ELR (cell line): ENCODE measurements around the gene CIPC.

Experiments used
- DNase-seq: peaks from one replicate; pipeline ENCODE4 v3.0.0-alpha.2; 2015; ENCODE audit warnings: low read depth

CIPC gene

DNA sequence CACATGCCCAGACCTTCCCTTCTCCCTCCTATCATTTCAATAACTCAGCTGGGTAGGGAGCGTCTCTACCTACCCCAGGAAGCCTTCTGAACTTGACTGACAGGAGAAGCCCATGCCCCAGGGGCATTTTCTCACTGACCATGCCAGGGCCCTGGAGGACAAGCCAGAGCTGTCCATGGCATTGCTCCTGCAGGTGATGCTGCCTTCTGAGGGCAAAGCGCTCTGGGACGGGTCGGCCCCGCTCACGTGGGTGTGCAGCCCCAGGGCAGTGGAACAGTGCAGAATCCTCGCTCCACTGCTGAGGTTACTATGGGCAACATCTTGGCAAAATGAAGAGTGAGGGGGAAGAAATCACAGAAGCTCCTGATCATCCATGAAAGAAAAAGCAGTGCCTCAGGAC lies 28.5 kb upstream of the CIPC start:
- DNase-seq, result no peak

GRCh38 chr14:77071938-77072388 lies 26.1 kb upstream of the CIPC start:
- peak; percentile 65 for DNase-seq

- DNase-seq, result no peak
Observed at GRCh38 chr14:77074969-77075368, 23.1 kb upstream of the CIPC start.

GRCh38 chr14:77076113-77076631 lies 21.9 kb upstream of the CIPC start:
- no peak for DNase-seq

- DNase-seq, result no peak
Observed at GRCh38 chr14:77077040-77077439, 21.0 kb upstream of the CIPC start.

- DNase-seq, result no peak
Observed at GRCh38 chr14:77082356-77082755, 15.7 kb upstream of the CIPC start.

- no peak for DNase-seq
Observed at GRCh38 chr14:77083082-77083481, 15.0 kb upstream of the CIPC start.

- no peak for DNase-seq
Observed at GRCh38 chr14:77084985-77085384, 13.1 kb upstream of the CIPC start.

GRCh38 chr14:77085538-77085937 lies 12.5 kb upstream of the CIPC start:
- no peak for DNase-seq

DNA sequence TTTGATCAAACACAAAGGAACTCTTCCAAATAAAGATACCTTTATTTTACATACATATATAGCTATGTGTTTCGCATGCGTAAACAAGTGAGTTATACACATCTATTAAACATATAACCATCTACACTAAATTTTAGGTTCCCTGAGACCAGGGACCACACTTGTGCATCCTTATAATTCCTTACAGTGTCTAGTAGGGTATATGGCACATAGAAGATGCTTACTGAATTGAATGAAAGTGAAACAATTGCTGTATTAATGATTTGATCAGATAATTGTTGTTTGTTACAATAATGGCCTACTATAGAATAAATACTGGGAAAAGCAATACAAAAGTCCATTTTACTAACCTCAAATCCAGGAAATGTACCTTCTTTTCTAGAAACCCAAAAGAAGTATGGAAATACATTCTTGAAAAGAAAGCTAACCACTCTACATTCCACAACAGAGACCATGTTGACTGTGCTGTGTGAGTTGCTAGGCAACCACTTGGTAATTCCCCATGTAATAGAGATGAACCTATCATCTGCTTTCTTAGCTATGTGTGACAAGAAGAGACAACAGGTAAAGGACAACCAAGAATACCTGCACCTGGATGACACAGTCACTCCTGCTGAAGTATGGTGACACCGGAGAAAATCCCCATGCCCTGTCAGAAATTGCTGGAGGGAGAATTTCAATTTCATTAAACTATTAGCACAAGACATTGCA lies 11.9 kb upstream of the CIPC start:
- DNase-seq, result peak; percentile 27

- DNase-seq, result no peak
Observed at GRCh38 chr14:77086951-77087350, 11.1 kb upstream of the CIPC start.

DNA sequence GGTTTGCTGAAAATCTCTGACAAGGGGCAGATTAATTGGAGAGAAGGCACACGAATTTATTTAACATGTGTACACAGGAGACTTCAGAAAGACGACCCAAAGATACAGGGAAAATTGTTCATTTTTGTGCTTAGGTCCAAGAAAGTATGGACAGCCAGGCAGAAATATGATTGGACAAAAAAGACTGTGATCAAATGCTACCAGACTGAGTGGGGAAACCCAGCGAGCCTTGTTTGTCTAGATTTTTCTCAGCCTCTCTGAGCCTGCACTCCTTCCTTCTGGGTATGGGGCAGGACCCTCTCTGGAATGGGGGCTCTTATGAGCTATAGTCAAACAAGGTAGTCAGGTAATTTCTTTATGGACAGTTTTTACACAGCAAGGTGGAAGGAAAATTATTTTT lies 10.4 kb upstream of the CIPC start:
- no peak for DNase-seq

DNA sequence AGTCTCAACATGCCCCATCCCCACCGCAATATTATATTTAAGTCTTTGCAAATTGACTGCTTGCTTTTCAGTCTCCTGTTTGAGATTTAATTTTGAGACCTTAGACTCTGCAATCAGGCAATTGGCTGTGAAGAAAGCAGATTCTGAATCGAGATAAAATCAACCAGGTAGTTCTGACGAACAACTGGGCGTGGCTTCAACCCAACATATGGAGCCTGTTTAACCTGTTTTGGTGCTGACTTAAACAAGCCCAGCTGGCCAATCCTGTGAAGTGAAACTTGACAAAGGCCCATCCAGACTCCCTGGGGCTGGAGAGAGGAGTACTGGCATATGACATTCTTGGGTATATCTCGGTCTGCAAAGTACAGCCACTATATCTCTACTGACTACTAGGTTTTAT lies 9.8 kb upstream of the CIPC start:
- no peak for DNase-seq

DNA sequence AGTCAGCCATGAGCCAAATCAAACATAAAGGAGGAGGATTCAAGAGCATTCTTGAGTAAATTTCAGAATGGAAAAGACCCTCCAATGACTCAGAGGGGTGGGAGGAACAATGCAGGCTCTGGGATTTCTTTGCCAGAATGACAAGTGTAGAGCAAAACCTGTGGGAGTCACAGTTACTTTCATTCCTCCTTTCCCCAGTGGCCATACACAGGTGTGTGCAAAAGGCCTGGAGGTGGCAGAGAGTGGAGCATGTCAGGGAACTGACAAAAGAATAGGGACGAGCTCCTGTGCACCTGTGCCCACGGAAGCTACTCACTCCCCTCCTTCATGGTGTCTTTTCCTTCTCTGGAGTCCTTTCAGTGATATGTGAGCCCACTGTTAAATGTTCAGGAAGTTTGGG lies 9.4 kb upstream of the CIPC start:
- DNase-seq, result no peak

DNA sequence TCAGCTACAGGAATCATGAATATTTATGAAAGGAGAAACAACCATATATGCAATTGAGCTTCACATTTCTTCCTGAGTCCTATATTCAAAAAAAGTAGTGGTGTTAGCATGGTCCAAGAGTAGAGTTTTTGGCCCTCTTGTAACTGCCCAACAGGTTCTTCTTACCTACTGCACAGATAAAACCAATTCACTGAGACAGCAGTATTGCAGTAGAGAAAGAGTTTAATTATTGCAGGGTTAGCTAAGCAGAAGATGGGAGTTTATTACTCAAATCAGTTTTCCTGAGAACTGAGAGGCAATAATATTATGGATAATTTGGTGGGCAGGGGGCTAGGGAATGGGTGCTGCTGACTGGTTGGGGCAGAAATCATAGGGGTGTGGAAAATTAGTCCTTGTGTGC lies 6.5 kb upstream of the CIPC start:
- no peak for DNase-seq

DNA sequence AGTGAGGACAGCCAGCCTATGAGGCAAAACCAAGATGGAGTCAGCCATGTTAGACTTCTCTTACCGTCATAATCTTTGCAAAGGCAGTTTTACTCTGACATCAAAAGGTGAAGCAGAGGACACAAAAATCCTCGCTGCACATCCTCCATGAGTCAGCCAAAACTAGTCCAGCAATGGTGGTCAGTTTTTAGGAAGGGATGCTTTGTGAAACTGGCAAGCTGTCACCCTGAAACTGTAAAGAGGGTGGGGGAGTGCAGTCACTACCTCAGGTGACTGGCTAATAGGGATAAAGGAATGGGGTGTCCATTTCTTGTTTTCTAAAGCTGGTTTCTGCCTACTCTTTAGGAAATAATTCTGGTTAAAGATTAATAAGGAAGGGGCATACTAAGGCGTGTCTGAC lies 5.4 kb upstream of the CIPC start:
- DNase-seq, result no peak

- peak; percentile 86 for DNase-seq
Observed at GRCh38 chr14:77094672-77095284, 3.3 kb upstream of the CIPC start.

DNA sequence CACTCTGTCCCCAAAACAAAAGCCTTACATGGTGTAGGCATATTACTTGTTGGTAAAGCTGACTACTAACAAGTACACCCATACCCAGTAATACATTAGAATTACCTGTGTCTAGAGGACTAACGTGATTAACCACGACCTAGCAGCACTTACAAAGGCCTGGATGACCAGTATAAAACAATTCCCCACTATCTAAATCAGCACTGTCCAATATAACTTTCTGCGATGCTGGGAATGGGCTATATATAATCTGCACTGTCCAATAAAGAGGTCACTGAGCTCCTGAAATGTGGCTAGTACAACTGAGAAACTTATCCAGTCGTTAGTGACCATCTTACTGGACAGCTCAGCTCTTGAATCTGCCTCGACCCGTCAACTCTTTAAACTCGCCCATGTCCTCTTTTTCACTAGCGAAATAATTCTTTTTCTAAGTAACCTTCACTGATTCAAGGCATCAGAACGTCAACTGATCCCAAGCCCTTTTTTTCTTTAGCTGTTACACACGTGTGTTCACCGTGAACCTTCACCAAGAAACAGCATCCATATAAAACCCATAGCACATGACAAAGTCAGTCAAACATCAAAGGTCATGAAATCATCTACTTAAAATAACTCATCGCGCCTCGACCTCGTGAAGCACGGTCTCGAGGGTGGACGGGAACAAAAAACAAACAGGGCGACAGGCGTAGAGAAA lies 905 bp upstream of the CIPC start:
- DNase-seq, result peak; percentile 45

- peak; percentile 33 for DNase-seq
Observed at GRCh38 chr14:77098529-77099353, 683 bp downstream of the CIPC start.

- DNase-seq, result peak; percentile 71
Observed at GRCh38 chr14:77099425-77100167, 1.5 kb downstream of the CIPC start.

- DNase-seq, result peak; percentile 49
Observed at GRCh38 chr14:77100961-77101360, 2.9 kb downstream of the CIPC start.
